HG03575 (cell line): ENCODE results near the gene OR52D1.

Source experiments
- ATAC-seq: cut with Tn5 transposase; IDR thresholded peaks from one replicate; pipeline ENCODE4 v1.9.1; 2021; ENCODE audit not compliant: unreplicated experiment, insufficient number of reproducible peaks, low FRiP score; ENCODE audit errors: extremely low read depth

OR52D1 gene

DNA sequence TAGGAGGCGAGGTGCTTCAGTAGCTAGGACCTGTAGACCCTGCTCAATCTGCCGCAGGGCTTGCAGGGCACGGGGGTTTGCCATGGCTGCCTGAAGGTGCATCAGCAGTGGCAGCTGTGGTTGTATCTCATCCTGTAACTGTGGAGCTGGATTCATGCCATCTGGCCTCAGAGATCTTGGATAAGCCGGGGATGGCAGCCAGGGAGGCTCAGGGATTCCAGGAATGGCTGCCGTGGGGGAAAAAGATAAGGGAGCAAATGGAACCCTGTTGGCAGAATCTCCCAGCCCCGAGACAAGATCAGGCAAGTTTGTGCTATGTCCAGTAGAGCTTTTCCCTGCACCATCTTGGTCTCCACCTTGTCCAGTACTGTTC is 19.4 kb downstream of the OR52D1 start:
- no peak for ATAC-seq

DNA sequence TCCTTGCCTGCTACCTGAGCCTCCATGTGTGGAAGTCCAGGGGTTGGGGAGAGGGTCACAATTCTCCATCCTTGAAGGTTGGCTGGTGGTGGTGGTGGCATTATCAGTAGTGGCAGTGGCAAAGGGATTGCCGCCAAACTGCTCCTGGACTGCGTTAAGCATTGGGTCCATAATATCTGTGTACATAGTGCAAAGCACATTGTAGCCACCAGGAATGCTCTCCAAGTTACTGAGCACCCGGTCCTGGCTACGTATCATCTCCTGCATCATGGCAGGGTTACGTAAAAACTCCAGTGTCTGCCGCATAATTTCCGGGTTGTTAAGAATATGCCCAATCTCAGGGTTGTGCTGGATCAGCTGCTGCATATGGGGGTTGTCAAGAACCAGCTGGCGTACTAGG is 20.1 kb downstream of the OR52D1 start:
- ATAC-seq = no peak

DNA sequence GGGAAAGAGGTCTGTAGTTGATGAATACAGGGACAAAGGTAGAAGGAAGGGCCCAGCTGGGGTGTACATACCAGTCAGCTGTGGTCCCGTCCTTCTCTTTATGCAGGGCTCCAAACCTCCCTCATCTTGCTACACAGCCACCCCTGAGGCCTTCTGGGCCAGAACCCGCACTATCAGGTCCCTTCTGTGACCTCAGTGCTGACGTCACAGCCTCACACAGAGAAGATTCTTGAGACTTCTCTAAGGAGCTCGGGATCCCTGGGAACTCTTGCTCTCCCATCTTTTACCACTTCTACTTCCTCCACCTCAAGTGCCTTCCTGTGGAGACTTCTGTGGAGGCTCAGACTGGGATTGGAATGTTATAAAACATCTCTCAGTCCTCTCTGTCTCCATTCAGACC is 21.3 kb downstream of the OR52D1 start, which contains the start of gene UBQLN3:
TSS of gene UBQLN3 (minus strand) at position 155 of the 400 bp plus-strand sequence. CDS start 399 bp downstream, outside the sequence.
- ATAC-seq = no peak

DNA sequence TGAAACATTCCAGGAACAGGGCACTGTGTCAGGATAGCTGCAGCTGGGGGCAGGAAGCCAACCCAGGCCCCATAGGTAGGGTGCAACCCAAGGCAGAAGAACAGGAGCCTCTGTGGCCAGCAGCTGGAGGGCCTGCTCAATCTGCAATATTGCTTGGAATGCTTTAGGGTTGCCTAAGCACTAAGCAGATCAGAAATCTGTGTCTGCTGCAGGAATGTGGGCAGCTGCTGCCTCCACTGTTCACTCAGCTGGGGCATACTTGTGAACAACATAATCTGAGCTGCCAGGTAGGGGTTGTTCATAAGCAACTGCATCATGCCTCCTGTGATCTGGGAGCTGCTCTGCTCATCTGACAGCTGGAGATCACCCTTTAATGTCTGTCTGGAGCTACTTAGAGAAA is 26.4 kb downstream of the OR52D1 start:
- ATAC-seq = no peak

DNA sequence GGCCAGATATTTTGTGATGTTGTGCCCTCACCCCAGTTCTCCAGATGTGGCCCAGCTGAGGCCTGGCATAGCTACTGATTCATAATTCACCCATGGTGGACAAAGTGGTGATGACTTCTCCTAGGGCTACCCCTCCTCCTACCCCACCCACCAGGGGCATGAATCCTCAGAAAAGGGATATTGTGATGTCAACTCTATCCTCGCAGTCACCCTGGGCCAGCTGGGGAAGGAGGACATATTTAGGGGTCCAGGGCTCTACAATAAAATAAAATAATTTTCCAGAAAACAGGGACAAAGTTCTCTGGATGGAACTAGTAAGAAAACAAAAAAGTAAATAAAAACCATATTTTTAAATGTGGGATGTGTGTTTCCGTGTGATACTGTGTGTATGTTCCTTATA is 28.1 kb downstream of the OR52D1 start, which contains the start of gene UBQLNL:
TSS of gene UBQLNL (minus strand) at position 101 of the 400 bp plus-strand sequence. CDS start 258 bp downstream, outside the sequence.
- ATAC-seq = no peak

DNA sequence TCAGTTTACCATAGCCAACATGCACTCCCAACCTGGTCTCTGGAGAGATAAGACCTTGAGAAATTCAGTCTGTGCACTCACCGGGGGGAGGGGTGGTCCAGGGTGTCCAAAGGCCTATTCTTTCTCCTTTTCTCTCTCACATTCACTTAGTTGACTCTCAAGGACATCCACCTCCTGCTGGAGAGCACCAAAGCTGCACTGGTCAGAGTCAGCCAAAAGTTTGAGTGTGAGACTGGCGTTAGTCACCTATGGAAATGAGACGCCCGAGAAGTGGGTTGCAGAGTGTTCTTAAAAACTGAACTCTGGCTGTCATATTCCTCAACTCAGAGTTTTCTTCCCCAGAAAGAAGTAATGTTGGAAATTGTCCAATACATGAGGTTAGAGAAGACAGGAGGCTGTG is 33.1 kb downstream of the OR52D1 start:
- ATAC-seq = no peak

DNA sequence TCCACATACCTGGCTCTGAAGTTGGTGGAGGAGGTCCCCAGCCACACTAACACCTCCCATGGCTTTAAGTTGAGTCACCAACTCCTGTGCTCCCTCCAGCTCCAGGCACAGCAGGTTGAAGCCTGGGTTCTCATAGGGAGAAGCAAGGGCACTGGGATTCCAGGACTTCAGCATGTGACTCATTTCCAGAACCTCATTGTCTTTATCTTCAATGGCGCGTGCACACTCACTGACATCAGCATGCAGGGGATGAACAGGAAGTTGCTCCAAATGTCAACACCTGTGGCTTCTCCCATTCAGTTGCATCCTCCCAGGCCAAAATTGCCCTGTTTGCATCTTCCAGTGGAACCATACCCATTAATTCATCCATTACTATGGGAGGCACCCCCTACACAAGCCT is 33.8 kb downstream of the OR52D1 start:
- no peak for ATAC-seq

DNA sequence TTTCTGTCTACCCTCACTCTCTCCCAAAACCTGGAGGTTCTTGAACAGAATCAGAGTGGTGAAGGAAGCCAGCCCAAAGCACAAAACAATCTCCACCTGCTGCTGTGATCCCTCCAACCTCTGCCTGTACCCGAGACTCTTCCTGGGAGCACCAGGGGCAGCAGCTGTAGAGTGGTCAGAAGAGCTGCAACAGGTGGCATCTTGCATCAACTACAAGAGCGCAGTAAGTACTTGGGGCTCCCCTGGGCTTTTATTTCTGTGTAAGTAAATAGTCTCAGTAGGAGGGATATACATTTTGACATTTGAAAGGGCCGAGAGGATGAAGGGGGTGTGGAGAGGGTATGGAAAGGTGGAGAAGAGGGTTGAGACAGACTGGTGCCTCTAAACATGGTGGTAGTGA is 36.3 kb downstream of the OR52D1 start:
- no peak for ATAC-seq

DNA sequence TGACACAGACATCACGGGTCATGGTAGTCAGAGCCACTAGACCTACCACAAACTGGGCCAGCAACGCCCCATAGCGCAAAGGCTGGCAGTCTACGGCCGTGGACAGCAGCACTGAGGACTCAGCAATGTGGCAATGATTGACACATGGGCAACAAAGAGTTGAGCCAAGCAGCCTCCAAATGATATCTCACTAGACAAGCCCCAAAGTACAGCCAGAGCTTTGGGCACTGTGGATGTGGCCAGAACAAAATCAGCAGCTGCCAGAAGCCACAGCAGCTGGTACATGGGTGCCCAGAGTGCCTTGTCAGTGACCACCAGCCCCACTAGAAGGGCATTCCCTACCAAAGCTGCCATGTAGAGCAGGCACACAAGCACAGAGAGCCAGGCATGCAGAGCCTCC is 39.2 kb downstream of the OR52D1 start:
- no peak for ATAC-seq

DNA sequence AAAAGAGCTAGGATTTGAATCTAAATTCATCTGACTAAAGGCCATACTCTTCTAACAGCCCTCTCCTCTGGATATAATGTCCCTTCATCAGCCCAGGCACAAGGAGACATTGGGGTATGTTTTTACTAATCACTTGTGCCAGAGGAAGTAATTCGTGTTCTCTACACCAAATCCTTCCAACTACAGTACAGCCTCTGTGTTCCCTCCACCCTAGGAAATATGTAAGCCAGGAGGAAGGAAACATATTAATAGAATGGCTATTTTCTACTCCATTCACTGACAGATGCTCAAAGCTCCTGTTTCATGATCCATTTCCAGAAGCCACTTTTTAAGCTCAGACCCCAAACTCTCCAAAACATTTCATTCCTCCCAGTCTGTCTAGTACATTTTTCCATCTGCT is 40.0 kb downstream of the OR52D1 start:
- ATAC-seq = no peak

DNA sequence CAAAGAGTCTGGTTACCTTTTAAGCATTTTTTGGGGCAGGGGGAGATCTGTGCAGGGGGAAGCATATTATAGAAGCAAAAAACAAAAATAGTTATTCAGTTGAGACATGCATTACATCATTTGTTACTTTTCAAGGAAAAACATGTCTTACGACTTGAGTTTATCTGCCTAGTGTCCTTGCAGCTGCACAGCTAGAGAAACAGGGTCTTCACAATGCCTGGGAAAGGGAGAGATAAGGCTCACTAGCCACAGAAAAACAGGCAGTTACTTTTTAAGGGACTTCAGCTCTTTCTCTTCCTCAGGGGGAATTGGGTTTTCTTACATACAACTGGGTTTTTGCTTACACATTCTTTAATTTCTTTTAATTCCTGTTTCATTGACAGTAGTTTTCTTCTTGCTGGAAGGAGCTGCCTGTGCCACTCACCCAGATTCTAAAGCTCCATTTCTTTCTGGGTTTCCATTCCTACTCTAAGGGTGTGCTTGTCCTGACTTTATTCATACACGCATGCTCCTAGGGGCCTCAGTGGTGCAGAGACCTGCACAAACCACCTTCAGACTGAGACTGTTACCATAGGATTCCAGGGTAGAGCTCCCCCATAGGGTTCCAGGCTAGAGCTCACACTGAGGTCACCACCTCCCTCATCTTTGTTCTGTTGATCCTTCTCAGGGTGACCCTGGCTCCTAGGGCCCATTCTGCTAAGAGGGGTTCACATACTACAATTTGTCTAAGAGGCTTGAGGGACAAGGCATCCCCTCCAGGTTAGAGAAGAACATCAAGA is 42.8 kb downstream of the OR52D1 start:
- no peak for ATAC-seq

DNA sequence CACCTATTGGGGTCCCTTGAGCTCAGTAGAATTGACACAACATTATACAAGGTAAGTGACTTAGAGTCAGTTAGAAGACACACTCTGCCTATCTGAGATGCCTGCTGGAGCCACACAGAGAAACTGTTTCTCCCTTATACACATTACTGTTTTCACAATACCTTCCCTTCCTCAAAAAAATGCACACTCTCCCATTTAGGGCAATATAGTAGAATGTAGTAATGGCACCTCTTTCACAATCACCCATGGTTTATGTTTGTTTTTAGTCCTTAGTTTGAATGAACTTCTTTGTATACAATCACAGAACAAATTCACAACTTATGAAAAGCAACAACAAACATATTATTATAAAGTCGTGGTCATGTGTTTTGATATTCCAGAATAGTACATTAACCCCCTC is 45.6 kb downstream of the OR52D1 start:
- ATAC-seq = no peak

DNA sequence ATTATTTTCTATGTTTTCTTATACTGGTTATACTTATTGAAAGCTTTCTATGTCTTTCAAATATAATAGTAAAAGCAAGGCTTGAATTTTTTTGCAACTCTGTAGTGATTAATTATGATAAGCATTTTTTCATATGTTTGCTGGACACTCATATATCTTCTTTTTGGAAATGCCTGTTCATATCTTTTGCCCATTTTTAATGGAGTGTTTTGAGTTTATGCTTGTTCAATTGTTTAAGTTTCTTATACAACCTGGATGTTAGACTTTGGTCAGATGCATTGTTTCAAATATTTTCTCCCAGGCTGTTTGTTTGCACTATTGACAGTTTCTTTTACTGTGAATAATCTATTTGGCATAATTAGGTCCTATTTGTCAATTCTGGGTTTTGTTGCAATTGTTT is 48.0 kb downstream of the OR52D1 start:
- no peak for ATAC-seq
